Stimulated activated CD8-positive, alpha-beta memory T cell treated with anti-CD3 and anti-CD28 coated beads, Interleukin-7, amount 100 ng/mL, for 1 hour (primary cell): ENCODE measurements around the gene CYP2W1.
"Not testable (repeated sequence)": the region's sequence is repeated elsewhere in the genome, so short reads cannot be mapped to it uniquely, and the experiment has no call there.

Experiments used
- DNase-seq, 2 donors: peaks; one replicate each; pipeline ENCODE4 v3.0.0-alpha.2; 2020; ENCODE audit warnings: low read depth in 2 of 2

Gene CYP2W1

DNA sequence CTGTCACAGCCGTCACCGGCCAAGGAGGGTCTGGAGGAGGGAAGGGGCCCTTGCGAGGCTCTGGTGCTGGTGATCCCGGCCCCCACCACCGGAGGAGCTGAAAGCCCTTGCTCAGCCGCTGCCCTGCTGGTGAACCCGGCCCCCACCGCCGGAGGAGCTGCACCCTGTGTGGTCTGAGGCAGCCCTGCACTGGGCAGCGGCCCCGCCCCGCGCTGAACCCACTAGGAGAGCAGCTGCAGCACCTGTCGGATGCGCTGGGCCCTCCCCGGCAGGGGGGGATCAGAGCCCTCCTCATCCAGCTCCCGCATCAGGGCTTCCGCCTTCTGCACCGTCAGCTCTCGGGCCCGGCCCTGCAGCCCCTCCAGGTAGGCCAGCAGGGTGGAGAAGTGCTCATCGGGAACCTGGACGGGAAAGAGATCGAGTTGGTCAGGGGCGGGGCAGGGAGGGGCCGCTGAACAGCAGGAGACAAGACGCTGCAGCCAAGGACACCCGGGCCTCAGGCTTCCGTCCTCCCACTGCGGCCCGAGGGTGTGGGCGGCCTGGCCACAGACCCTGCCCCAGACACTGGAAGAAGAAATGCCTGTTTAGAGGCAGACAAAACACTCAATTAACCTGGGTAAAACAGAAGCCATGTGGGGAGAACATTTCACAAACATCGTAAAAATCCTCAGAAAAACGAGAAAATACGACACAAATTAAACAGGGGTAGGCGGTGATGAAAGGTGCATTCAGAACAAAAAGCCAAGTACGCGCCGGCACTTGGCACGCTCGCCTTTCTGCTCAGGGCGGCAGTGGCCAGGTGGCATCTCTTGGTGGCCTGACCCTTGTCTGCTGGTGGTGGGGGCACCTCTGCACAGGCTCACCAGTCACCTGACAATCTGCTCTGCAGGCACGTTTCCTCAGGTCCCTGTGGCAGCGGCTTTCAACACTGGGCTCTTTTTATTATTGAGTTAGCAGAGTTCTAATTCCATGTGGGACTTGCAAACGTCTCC is 14.7 kb downstream of the CYP2W1 start:
- DNase-seq: no peak

DNA sequence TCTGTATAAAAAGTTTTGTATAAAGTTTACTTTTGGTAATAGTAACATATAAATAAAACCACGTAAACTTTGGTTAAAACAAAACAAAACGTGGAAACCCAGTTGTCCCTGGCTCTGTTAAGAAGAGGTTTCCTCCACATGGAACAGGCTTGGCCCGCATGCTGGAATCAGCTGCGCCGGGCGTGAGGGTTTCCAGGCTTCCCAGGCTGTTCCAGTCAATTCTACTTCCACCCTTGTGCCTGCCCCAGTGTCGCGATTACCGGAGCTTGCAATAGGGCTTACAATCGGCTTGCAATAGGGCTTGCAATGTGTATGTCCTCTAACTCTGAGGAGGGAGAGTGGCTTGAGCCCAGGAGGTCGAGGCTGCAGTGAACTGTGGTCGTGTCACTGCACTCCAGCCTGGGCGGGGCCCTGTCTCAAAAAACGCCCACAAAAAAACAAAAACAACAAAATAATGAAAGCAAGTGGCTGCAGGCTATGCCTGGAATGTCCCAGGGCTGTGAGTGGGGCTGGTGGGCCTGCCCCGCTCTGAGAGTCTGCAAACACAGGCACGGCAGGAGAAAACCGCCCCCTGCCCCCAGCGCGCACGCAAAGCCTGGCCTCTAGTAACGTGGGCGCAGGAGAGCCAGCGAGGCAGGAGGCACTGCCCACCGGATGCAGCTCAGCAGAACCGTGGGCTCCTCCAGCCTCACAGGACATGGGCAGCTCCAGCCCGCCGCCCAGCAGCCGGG is 16.3 kb downstream of the CYP2W1 start:
- DNase-seq: no peak

DNA sequence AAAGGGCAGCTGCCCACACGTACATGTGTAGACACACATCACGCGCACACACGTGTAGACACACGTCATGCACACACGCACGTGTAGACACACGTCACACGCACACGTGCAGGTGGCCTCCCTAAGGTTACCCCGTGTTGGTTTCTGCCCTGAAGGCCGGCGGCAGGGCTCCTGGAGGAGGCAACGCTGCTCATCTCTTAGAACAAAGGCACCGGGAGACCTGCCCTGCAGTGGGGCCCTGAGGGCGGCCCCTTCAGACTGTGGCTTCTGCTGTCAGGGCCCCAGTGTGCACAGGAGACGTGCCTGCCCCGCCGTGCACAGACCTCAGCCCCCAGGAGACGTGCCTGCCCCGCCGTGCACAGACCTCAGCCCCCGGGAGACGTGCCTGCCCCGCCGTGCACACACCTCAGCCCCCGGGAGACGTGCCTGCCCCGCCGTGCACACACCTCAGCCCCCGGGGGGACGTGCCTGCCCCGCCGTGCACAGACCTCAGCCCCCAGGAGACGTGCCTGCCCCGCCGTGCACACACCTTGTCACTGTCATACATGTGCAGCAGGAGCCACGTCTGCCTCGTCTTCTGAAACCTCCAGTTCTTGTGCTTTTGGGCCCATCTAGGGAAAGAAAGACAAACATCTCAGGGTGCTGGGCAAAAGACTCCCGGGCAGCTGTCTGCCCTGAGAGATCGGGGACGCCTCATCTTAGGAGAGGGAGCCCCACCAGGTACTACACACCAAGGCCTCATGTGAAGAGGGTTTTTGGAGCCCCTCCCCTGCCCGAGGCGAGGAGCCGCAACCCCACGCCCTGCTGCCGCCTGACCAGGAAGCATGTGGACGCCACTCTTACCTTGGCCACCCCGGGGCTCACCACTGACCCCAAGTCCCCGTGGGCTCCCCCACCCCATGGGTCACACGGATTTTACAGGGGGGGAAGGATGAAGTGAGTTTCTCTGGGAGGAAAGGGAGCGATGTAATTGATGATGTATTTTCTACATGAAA is 17.3 kb downstream of the CYP2W1 start:
- DNase-seq: no peak

DNA sequence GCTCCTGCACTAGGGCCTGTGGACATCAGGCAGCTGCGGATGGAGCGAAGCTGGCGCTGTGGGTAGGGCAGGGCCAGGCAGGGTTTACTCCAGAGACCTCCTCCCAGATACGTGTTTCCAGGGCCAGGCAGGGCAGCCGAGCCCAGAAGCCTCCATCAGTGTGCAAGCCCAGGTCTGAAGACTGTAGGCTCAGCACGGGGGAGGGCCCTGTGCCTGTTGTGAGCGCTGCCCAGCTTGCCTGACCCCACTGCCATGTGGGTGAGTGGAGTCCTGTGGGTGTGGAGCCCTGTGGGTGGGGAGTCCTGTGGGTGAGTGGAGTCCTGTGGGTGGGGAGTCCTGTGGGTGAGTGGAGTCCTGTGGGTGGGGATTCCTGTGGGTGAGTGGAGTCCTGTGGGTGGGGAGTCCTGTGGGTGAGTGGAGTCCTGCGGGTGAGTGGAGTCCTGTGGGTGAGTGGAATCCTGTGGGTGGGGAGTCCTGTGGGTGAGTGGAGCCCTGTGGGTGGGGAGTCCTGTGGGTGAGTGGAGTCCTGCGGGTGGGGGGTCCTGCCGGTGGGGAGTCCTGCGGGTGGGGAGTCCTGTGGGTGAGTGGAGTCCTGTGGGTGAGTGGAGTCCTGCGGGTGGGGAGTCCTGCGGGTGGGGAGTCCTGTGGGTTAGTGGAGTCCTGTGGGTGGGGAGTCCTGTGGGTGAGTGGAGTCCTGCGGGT is 18.2 kb downstream of the CYP2W1 start:
- DNase-seq: not testable (repeated sequence)

GRCh38 chr7:1002026-1002425 is 19.0 kb downstream of the CYP2W1 start:
- not testable (repeated sequence) for DNase-seq

DNA sequence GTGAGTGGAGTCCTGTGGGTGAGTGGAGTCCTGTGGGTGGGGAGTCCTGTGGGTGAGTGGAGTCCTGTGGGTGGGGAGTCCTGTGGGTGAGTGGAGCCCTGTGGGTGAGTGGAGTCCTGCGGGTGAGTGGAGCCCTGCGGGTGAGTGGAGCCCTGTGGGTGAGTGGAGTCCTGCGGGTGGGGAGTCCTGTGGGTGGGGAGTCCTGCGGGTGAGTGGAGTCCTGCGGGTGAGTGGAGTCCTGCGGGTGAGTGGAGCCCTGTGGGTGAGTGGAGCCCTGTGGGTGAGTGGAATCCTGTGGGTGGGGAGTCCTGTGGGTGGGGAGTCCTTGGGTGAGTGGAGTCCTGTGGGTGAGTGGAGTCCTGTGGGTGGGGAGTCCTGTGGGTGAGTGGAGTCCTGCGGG is 19.5 kb downstream of the CYP2W1 start:
- not testable (repeated sequence) for DNase-seq

- DNase-seq: no peak
These were observed 21.3 kb downstream of the CYP2W1 start for GRCh38 chr7:1004018-1004852.

- no peak for DNase-seq
These were observed 22.3 kb downstream of the CYP2W1 start for GRCh38 chr7:1005303-1005702.

DNA sequence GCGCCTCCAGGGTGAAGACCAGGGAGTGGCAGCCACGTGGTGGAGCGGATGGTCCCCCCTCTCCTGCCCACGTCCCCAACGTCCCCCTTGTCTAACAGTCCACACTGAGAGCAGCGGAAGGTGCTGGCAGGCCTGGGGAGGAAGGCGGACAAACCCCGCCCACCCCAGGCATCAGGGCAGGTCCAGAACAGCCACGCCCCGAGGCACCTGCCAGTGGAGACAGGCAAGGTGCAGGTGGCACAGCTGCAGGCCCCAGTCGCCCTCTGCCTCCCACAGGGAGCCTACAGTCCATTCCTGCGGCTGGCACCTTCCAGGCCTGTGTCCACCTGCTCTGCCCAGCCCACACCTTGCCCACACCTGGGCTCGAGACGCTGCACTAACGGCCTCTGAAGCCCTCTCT is 24.9 kb downstream of the CYP2W1 start:
- DNase-seq: no peak

DNA sequence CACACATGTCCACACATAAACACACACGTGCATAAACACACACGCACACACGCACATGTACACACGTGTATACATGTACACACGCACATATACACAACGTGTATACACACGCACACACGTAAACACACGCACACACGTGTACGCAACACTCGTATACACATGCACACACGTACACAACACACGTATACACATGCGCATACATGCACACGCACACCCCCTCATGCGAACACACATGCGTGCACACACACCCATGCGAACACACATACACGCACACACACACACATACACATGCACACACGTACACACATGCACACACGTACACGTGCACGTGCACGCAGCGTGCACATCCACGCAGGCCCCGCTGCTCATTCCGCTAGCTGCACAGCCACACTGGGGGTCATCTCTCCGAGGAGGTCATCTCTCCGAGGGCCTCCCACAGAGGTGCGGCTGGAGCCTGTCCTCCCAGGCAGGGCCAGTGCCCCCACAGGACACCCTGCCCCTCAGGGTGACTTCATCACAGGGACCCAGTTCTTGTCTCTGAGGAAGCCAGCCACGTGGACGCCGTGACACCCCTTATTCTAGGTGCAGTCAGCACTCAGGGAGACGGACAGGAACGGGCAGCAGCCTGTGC is 25.9 kb downstream of the CYP2W1 start:
- no peak for DNase-seq

DNA sequence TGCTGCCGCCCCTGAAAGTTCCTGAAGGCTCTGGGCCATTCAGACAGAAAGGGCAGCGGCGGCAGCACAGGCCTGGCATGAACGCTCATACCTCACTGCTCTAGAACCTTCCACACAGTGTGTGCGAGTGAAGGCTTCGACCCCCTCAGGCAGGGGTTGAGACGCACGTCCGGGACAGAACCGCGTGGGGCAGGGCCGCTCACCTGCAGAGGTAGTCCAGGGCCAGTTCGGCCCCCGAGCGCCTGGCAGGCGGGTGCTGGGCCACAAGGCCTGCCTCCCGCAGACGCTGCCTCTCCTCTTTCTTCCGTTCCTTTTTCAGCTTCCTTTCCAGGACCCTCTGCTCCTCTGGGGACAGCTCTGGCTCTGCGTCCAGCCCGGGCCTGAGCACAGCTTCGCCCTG is 26.8 kb downstream of the CYP2W1 start:
- no peak for DNase-seq

- DNase-seq: no peak
These were observed 27.2 kb downstream of the CYP2W1 start for GRCh38 chr7:1010226-1010625.

DNA sequence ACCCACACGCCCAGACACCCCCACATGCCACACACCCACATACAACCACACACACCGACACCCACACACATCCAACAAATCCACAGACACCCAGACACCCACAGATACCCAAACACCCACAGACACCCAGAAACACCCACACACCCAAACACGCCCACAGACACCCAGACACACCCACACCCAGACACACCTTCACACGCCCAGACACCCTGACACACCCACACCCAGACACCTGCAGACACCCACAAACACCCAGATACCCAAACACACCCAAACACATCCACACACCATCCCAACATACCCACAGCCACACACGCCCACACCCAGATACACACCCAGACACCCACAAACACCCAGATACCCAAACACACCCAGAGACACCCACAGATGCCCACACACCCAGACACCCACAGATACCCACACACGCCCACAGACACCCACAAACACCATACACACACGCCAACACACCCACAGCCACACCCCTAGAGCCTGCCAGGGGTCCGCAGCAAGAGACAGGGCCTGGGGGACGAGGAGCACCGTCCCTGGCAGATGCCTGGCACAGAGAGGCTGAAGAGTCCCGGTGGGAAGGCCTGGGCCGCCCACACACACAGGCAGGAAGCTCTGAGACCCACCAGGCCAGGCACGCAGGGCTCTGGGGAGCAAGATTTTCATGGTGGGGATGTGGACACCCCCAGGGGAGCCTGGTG is 28.5 kb downstream of the CYP2W1 start:
- no peak for DNase-seq

DNA sequence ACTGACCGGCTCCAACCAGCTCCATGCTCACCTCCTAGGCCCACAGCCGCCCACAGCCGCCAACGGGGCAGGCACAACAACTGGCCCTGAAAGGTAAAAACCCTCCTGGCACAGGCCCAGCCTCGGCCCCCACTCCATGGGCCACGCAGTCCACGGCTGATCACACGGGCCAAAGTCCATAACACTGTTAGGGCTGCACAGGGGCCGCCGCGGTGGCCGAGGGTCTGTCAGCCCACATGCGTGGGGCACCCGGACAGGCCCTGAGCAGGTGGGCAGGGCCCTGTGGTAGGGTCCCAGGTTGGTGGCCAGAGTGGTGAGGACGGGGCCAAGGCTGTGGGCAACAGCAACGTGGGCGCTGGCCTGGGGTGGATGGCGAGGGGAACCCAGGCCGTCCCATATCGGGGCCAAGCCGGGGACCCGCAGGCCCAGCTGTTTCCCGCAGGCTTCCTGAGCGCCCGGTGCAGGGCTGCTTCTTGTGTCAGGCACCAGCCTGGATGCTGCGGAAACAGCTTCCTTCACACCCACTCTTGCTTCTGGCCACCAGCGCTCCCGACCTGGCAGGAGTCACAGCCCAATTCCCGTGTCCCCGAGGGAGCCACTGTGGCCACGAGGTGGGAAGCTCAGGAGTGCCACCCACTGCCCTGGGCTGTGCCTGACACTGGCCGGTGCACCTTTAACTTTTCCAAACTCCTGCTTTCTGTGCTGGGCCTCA is 29.2 kb downstream of the CYP2W1 start:
- DNase-seq: no peak

GRCh38 chr7:1012716-1013095 is 29.7 kb downstream of the CYP2W1 start:
- no peak for DNase-seq

DNA sequence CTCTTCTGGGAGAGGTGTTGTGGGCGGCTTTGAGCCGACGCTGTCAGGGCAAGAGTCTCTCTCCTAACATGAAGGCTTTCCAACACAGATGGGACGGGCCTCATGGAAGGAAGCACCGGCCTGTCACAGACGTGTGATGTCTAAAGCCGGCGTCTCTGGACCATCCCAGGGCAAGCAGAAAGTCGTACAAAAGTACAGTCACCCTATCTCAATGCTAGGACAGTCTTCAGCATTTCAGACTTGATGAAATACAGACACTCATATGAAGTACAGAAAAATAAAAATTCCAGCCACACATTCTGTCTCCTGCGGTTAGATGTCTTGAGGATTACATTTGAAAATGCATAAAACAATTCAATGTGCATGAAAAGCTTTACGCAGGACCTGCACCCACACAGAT is 30.6 kb downstream of the CYP2W1 start:
- no peak for DNase-seq

DNA sequence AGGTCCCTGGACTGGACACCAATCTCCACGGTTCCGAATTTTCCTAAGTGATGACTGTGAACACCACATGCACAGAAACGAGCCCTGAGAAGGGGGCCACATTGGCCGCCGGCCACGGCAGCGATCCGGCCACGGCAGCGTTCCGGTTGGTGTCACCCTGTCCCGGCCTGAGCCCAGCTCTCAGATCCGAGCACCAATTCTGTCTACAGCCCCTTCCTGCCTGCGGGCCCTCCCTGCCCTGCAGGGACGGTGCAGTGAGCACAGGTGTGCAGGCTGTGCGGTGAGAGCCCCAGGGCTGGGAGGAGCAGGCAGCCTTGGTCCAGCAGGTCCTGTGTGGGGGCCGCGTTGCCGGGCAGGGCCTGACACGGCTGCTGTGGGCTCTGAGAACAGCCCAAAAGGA is 31.7 kb downstream of the CYP2W1 start:
- no peak for DNase-seq
